ENCODE results near the gene HDDC3. TPM values are rescaled to one million over a fixed set of nuclear protein-coding genes. Genes with fewer than 3 reads are reported as not detected.

The HDDC3 gene
- total and polyA plus RNA-seq, 9 of the 15 experiments (the other 6 are each of a cell fraction or from before 2014, with no cell fraction given), result 14.9 to 55.8 (median 36.9) TPM

DNA sequence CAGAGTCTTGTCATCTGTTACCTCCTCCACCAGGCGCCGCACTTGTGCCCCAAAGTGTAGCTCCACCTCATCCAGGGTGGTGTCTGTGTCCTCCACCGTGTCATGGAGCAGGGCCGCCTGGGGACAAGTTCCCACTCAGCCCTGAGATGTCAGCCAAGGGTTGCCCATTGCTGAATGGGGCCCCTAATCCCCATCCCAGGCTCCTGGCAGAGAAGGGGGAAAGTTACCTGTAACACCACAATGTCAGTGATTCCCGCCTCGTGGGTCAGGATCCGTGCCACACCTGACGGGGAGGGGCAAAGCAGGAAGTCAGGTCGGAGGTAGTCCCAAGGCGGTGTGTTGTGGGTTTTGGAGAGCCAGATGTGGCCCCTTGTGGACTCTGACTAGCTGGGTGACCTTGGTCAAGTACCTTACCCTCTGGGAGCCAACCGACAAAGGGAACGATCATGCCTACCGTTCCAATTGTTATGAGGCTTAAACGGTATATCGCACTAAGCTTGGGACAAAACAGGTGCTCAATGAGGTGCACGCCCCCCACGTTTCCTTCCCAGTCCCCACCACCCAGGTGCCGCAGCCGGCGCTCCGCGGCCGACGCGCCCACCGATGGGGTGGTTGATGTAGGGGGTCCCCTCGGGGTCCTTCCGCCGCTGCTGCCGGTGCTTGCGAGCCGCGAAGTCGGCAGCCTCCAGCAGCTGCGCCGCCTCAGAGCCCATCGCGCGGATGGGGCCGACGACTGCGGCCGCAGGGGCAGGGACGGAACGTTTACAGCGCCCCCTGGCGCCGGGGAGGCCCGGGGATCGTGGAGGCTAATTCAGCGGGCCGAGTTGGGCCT is at the start of gene HDDC3 (continued):
- peak; percentile 63; the same call in 1 of the 2 replicates for TF ChIP-seq NR2C2 (CRISPR knock-in tag; IDR thresholded peaks at IDR 0.05)
- no peak for TF ChIP-seq NR2C2 (tag; IDR thresholded peaks at IDR 0.05)
- no peak for TF ChIP-seq RBBP5 (IDR thresholded peaks at IDR 0.05; ENCODE audit: borderline replicate concordance, insufficient read depth, low read length, poor library complexity, severe bottlenecking)
- TF ChIP-seq, protein P1, sequence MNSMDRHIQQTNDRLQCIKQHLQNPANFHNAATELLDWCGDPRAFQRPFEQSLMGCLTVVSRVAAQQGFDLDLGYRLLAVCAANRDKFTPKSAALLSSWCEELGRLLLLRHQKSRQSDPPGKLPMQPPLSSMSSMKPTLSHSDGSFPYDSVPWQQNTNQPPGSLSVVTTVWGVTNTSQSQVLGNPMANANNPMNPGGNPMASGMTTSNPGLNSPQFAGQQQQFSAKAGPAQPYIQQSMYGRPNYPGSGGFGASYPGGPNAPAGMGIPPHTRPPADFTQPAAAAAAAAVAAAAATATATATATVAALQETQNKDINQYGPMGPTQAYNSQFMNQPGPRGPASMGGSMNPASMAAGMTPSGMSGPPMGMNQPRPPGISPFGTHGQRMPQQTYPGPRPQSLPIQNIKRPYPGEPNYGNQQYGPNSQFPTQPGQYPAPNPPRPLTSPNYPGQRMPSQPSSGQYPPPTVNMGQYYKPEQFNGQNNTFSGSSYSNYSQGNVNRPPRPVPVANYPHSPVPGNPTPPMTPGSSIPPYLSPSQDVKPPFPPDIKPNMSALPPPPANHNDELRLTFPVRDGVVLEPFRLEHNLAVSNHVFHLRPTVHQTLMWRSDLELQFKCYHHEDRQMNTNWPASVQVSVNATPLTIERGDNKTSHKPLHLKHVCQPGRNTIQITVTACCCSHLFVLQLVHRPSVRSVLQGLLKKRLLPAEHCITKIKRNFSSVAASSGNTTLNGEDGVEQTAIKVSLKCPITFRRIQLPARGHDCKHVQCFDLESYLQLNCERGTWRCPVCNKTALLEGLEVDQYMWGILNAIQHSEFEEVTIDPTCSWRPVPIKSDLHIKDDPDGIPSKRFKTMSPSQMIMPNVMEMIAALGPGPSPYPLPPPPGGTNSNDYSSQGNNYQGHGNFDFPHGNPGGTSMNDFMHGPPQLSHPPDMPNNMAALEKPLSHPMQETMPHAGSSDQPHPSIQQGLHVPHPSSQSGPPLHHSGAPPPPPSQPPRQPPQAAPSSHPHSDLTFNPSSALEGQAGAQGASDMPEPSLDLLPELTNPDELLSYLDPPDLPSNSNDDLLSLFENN (IDR thresholded peaks at IDR 0.05; ENCODE audit: low read depth in 2 of 2, low read length in 2 of 2), result peak in 1 of 2 experiments; percentile 75; a peak in 1 of 4 replicates
- no peak for TF ChIP-seq MBD1 (CRISPR knock-in tag; IDR thresholded peaks at IDR 0.05)
- no peak for TF ChIP-seq ZNF785 (CRISPR knock-in tag; IDR thresholded peaks at IDR 0.05)
- no peak for TF ChIP-seq ZZZ3 (IDR thresholded peaks at IDR 0.05)
- no peak for TF ChIP-seq GABPB2 (CRISPR knock-in tag; conservative IDR thresholded peaks at IDR 0.05)
- no peak; the same call in 1 of the 2 replicates for TF ChIP-seq SP1 (CRISPR knock-in tag; IDR thresholded peaks at IDR 0.05)
- no peak for TF ChIP-seq ZNF212 (CRISPR knock-in tag; IDR thresholded peaks at IDR 0.05)
- TF ChIP-seq TAF7 (tag; IDR thresholded peaks at IDR 0.05), result peak; percentile 50; the same call in 1 of the 2 replicates
- peak in 1 of 2 experiments; percentile 72 for TF ChIP-seq E2F6 (IDR thresholded peaks at IDR 0.05; ENCODE audit: borderline replicate concordance in 1 of 2, extremely low read depth in 1 of 2, insufficient read depth in 1 of 2, insufficient read length in 1 of 2, low read depth in 1 of 2, low read length in 1 of 2, poor library complexity in 1 of 2, severe bottlenecking in 1 of 2)
- TF ChIP-seq, protein P2, sequence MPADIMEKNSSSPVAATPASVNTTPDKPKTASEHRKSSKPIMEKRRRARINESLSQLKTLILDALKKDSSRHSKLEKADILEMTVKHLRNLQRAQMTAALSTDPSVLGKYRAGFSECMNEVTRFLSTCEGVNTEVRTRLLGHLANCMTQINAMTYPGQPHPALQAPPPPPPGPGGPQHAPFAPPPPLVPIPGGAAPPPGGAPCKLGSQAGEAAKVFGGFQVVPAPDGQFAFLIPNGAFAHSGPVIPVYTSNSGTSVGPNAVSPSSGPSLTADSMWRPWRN (IDR thresholded peaks at IDR 0.05; ENCODE audit: low read depth), result no peak
- peak; percentile 55; the same call in 1 of the 2 replicates for TF ChIP-seq MAX (CRISPR knock-in tag; IDR thresholded peaks at IDR 0.05)
- no peak for TF ChIP-seq SMAD3 (CRISPR knock-in tag; conservative IDR thresholded peaks at IDR 0.05)
- peak; percentile 86; the same call in 1 of the 2 replicates for TF ChIP-seq PHF8 (IDR thresholded peaks at IDR 0.05; ENCODE audit: borderline replicate concordance, low read length)
- TF ChIP-seq SAFB2 (IDR thresholded peaks at IDR 0.05; ENCODE audit: borderline replicate concordance, low read depth, low read length, severe bottlenecking), result no peak
- no peak for TF ChIP-seq EWSR1 (IDR thresholded peaks at IDR 0.05; ENCODE audit: borderline replicate concordance, low read depth, partially characterized antibody)
- TF ChIP-seq CC2D1A (IDR thresholded peaks at IDR 0.05), result 0 out of 2 replicates have a peak, but pooled peaks have one; percentile 16
